Measurements from ENCODE around the gene GPSM3. TPM values are rescaled to one million over a fixed set of nuclear protein-coding genes. Genes with fewer than 3 reads are reported as not detected.
"Not testable (repeated sequence)": the region's sequence is repeated elsewhere in the genome, so short reads cannot be mapped to it uniquely, and the experiment has no call there.

GPSM3 gene
- total RNA-seq, 2 donors from 2014 or later = 5.6 to 11.1 TPM

GRCh38 chr6:32190054-32190851 lies 2.2 kb downstream of the GPSM3 start, which contains the start of gene PBX2:
Gene PBX2 (minus strand): TSS chr6:32190202. CDS start chr6:32189915, 287 bp downstream.
- DNase-seq (peak; percentile 94 to 97), ATAC-seq (peak; percentile 79)
- intact Hi-C loops (cut with DNase I, micrococcal nuclease) = loop anchor here in 1 of 2 donors (10.0 kb wide), 1 partner anchor 75 kb away; no protein-coding TSS in a partner anchor

DNA sequence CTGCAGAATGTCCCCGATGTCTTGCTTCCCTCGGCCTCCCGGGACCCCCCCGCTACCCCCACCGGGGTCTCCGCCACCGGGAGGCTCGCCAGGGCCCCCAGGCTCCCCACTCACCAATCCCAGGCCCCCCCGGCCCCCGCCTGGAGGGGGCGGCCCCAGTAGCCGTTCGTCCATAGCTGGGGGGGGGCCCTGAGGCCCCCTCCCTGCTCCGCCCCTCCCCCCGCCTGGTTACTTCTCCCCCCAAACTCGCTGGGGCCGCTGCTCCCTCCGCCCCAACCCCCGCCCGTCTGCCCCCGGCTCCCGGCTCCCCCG lies 2.7 kb downstream of the GPSM3 start:
- DNase-seq = peak in 1 of 2 donors; percentile 65
- ATAC-seq = peak; percentile 3
- intact Hi-C loops (cut with DNase I, micrococcal nuclease) = loop anchor here in 1 of 2 donors (10.0 kb wide), 1 partner anchor 75 kb away; no protein-coding TSS in a partner anchor

- intact Hi-C loops (cut with DNase I, micrococcal nuclease) = no loop called here
- ATAC-seq = peak; percentile 1
- DNase-seq = no peak
Measured at GRCh38 chr6:32189069-32189741, 3.2 kb downstream of the GPSM3 start.

DNA sequence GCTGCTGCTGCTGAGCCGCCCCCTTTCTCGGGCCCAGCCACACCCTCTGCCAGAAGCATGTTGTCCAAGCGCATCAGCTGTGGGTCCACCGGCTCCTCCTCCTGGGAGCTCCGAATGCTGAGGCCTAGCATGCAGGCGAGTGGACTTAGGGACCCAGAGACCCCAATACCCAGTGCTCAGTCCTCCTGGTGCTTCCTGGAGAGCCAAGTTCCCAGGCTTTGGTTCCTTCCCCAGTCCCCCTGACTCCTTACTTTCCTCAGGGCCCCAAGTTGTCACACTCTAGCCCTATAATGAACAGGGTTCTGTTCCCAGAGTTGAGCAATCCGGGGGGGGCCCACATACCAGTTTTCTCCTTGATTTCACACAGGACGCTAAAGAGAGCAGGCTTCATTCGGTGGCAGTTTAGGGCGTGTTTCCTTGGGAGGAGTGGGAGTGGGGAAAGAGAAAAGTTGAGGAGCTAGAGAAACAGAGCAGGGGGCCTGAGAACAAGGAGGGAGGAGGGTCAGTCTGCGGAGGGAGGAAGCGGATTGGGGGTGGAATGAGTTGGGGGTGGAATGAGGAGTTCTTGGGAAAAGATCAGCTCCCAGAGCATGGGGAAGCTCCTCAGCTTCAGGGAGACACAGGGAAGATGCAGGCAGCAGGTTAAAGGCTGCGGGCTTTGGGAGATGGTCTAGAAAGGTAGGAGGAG lies 3.9 kb downstream of the GPSM3 start:
- DNase-seq (no peak), ATAC-seq (no peak)
- intact Hi-C loops (cut with DNase I, micrococcal nuclease) = no loop called here

DNA sequence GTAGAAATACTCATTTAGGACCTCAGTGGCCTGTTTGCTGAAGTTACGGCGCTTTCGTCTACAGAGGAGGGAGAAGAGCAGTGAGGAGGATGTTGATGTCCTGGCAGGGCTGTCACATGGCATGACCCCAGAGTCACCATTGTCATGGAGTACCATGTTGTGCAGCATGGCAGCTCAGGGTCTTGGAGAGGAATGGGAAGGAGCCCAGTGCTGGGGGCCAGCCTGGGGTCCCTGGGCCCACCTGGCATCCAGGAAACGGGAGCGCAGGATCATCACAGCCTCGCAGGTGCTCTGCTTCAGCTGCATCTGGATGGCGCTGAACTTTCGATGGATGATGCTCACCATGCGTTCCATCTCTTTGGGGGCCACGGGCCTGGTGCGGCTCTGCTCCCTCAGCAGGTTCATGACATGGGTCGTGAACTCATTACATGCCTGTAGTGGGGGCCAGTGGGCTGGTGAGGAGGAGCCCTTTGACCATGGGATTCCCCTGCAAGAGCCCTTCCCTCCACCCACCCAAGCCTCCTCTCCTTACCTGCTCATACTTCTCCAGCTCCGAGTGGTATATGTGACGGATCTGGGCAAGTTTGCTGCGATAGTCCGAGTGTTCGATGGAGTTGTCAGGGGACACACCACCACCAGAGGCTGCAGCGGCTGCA lies 4.6 kb downstream of the GPSM3 start:
- DNase-seq; intact Hi-C loops (cut with DNase I, micrococcal nuclease); ATAC-seq: not testable (repeated sequence)

DNA sequence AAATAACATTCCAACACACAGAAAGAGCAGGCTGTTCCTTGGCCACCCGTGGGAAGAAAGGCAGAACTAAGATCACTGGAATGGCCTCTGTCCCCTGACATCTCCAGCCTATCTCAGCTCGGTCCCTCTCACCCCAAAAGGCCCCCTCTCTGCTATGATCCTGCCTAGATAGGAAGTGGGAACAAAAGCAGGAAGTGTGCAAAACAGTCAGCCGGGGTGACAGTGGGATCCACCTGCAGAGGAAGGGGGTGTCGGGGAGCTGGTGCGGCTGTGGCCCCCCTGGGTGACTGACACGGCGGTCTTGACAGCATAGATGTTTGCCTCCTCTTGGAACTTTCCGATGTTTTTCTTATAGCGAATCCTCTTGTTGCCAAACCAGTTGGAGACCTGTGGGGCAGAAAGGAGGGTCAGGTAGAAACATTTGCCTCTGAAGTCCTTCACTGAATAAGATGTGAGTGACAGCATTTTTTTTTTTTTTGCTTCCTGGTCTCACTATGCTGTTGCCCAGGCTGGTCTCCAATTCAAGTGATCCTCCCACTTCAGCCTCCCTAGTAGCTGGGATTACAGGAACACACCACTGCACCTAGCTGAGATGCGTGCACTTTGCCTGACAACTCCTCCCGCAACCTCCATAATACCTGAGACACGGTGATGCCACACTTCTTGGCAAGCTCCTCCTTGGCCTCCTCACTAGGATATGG lies 5.3 kb downstream of the GPSM3 start:
- no peak for ATAC-seq

GRCh38 chr6:32186151-32186840 lies 6.1 kb downstream of the GPSM3 start:
- DNase-seq; intact Hi-C loops (cut with DNase I, micrococcal nuclease); ATAC-seq: not testable (repeated sequence)

More for the DNA sequence above, 5.3 kb downstream of the GPSM3 start:
- intact Hi-C loops (cut with DNase I, micrococcal nuclease) = no loop called here
- DNase-seq = no peak

- ATAC-seq (peak; percentile 32), DNase-seq (peak; percentile 78 to 83)
- intact Hi-C loops (cut with DNase I, micrococcal nuclease) = not testable (repeated sequence)
Measured at GRCh38 chr6:32185681-32186131, 6.7 kb downstream of the GPSM3 start.

- no peak for DNase-seq
- no peak for ATAC-seq
- intact Hi-C loops (cut with DNase I, micrococcal nuclease) = no loop called here
Measured at GRCh38 chr6:32184084-32184640, 8.3 kb downstream of the GPSM3 start, which contains the start of gene AGER. Gene AGER (minus strand): TSS chr6:32184253. CDS start chr6:32184222, 31 bp downstream.

DNA sequence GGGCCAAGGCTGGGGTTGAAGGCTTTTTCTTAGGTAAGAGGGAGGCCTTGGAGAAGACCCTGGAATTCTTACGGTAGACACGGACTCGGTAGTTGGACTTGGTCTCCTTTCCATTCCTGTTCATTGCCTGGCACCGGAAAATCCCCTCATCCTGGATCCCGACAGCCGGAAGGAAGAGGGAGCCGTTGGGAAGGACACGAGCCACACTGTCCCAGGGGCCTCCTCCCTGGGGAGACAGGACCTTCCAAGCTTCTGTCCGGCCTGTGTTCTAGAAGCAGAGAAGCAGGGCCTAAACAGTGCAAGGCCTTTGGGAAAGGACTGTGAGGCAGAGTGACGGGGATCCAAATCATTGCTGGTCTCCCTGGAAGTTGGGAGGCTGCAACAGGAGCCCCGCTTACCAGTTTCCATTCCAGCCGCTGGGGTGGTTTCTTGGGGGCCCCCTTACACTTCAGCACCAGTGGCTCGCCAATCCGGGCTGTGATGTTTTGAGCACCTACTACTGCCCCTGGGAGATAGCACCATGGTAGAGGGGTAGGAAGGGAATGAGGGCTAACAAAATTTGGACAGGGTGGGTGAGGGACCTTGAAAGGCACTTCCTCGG lies 8.9 kb downstream of the GPSM3 start:
- DNase-seq = no peak
- ATAC-seq = no peak
- intact Hi-C loops (cut with DNase I, micrococcal nuclease) = no loop called here

- ATAC-seq (no peak), DNase-seq (no peak)
- intact Hi-C loops (cut with DNase I, micrococcal nuclease) = no loop called here
Measured at GRCh38 chr6:32183030-32183429, 9.4 kb downstream of the GPSM3 start.

- ATAC-seq (no peak), DNase-seq (no peak)
- intact Hi-C loops (cut with DNase I, micrococcal nuclease) = no loop called here
Measured at GRCh38 chr6:32182555-32182981, 9.9 kb downstream of the GPSM3 start.

DNA sequence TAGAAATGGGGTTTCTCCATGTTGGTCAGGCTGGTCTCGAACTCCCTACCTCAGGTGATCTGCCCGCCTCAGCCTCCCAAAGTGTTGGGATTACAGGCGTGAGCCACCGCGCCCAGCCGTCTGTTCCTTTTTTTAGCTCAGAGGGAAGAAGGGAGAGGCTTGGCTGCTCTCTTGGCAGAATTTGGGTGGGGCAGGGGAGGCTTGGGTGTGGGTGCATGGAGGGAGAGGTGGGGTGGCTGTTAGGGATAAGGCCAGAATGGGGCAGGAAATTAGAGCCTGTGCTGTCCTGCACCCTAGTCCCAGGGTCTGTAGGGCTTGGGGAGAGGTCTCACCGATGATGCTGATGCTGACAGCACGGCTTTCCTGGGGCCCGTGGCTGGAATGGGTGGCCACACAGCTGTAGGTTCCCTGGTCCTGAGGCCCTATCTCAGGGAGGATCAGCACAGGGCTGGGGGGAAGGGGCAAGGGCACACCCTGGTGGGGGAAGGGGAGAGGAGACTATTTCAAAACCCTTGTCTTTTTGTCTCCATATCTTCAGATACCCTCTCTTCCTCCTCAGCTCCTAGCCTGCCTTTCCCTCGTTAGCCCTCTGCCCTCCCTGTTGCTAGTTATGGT lies 10.4 kb downstream of the GPSM3 start:
- intact Hi-C loops (cut with DNase I, micrococcal nuclease) = no loop called here
- ATAC-seq (no peak), DNase-seq (no peak)

GRCh38 chr6:32181148-32181702 lies 11.2 kb downstream of the GPSM3 start:
- intact Hi-C loops (cut with DNase I, micrococcal nuclease) = no loop called here
- ATAC-seq (no peak), DNase-seq (no peak)

DNA sequence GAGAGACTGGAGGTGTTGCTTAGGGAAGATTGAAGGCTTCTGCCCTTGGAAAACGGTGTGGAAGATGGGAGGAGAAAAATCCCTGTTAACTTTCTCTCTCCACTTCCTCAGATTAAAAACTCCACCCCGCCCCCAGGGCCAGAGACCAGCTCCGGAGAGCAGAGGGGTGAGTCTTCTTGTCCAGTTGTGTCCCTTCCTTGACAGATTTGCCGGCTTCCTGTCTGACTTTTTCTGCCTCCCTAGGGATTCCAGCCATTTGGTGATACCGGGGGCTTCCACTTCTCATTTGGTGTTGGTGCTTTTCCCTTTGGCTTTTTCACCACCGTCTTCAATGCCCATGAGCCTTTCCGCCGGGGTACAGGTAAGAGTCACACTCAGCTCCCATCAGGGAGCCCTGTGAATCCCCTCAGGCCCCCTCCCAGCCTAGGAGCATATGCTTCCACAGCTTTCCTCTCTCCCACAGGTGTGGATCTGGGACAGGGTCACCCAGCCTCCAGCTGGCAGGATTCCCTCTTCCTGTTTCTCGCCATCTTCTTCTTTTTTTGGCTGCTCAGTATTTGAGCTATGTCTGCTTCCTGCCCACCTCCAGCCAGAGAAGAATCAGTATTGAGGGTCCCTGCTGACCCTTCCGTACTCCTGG lies 12.6 kb downstream of the GPSM3 start:
- ATAC-seq = no peak
- intact Hi-C loops (cut with DNase I, micrococcal nuclease) = no loop called here
- no peak for DNase-seq

All from left colon (tissue), 2 donors.